Measurements from ENCODE around the gene YDJC.
A peak's percentile ranks its signal among the peaks of the same experiment; 100 is the strongest.

YDJC gene

DNA sequence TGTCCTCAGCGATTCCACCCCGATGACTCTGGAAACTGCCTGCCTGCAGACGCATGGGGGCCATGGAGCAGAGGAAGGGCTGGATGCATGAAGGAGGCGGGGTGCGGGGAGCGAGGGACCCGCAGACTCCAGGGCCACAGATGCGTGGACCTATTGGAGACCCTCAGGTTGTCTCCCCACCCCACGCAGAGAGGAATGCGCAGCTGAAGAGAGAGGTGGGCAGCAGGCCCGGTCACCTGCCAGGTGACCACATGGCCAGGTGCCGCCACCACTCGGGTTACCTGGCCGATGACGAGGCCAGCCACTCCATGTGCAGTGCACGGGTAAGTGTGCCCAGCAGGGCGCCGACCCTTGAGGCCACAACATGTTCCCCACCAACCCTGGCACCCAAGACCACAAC is 3.1 kb upstream of the YDJC start:
- TF ChIP-seq, protein P1, sequence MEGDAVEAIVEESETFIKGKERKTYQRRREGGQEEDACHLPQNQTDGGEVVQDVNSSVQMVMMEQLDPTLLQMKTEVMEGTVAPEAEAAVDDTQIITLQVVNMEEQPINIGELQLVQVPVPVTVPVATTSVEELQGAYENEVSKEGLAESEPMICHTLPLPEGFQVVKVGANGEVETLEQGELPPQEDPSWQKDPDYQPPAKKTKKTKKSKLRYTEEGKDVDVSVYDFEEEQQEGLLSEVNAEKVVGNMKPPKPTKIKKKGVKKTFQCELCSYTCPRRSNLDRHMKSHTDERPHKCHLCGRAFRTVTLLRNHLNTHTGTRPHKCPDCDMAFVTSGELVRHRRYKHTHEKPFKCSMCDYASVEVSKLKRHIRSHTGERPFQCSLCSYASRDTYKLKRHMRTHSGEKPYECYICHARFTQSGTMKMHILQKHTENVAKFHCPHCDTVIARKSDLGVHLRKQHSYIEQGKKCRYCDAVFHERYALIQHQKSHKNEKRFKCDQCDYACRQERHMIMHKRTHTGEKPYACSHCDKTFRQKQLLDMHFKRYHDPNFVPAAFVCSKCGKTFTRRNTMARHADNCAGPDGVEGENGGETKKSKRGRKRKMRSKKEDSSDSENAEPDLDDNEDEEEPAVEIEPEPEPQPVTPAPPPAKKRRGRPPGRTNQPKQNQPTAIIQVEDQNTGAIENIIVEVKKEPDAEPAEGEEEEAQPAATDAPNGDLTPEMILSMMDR (conservative IDR thresholded peaks at IDR 0.05) = no peak
- H3K27ac ChIP-seq = no peak overlapping the region

DNA sequence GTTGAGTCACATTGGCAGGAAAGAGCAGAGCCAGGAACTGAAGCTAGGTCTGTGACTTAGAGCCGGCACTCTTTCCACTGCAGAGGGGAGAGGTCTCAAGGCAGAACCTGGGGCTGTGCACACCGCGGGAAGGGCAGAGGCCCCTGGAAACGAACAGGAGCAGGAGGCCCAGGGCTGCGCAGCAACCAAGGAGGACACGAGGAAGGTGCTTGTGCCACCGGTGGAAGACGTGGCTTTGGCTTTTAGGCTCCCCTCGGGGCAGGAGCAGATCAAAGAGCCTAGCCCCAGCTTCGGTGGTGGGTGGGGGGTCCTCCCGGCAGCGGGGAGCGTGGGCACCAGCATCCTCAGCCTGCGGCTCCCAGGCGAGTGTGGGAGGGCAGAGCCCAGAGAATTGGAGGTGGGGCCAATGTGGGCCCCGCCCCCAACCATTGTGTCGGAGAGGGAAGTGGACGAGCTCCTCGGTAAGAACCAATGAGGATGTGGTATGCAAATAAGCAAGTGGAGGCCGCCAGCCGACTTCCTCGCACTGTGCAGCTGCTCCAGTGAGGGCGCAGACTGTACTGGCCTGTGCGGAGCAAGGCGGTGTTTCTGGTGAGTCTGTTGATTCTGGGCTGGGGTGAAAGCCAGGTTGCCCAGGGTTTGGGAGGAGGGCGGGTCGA is 2.5 kb upstream of the YDJC start, which contains the start of gene CCDC116:
Gene CCDC116, plus strand, starts transcription at position 524 of the 659 bp plus-strand sequence. CDS start 422 bp downstream, outside the sequence.
- H3K27ac ChIP-seq = no peak within 1 kb of the TSS
- TF ChIP-seq, protein P1 (conservative IDR thresholded peaks at IDR 0.05) = no peak

DNA sequence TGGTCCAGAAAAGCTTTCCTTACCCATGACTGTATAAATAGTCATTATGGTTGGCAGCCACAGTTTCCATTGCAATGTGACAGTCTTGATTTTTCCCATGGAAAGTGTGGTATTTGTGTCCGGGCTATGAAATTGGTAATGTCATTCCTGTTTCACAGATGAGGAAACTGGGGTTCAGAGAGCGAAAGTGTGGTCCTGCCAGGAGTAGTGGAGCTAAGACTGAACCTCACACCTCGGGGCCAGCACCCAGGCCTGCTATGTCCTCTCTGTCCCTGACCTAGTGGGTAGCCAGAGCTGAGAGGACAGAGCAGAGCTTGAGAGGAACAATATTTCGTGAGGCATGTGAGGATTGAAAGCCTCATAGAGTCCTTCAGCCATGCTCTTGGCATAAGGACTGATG is 1.2 kb upstream of the YDJC start:
- TF ChIP-seq, protein P1 (conservative IDR thresholded peaks at IDR 0.05) = no peak
- H3K27ac ChIP-seq = no peak overlapping the region

DNA sequence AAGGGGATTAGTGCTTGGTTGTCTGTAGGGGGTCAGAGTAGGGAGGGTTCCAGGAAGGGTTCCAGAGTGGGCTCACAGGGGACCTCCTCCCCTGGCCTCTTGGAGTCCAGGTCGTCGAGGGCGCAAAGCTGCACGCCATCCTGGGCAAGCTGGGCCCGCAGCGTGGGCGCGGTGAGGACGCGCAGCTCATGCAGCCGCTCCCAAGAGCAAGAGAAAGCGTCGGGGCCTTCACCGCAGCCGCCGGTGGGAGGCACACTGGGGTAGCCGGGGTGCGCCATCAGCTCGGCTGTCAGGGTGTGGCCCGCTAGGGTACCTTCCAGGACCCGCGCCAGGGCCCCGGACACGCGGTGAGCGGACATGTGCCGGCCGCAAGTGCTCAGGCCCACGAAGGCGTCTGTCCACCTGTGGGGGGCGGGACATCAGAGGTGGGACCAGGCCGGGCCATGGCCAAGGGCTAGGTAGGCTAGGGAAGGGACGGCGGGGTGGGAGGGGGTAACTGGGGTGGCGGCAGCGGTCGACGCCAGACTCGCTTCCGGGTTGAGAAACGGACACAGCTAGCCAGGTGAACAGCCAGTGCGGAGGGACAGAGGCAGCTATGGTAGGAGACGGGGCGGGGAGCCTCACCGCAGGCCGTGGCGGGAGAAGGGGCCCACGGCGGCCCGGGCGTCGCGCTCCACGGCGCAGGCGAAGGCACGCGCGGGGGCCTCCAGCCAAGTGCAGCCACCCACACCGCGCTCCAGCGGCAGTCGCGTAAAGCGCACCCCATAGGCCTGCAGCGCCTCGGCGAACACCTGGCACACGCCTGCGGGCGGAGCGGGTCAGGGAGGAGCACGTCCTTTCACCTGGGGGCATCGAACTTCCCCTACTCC is 1.2 kb downstream of the YDJC start:
- peak overlapping the region; percentile 95 for H3K27ac ChIP-seq
- TF ChIP-seq, protein P1 (conservative IDR thresholded peaks at IDR 0.05) = no peak

DNA sequence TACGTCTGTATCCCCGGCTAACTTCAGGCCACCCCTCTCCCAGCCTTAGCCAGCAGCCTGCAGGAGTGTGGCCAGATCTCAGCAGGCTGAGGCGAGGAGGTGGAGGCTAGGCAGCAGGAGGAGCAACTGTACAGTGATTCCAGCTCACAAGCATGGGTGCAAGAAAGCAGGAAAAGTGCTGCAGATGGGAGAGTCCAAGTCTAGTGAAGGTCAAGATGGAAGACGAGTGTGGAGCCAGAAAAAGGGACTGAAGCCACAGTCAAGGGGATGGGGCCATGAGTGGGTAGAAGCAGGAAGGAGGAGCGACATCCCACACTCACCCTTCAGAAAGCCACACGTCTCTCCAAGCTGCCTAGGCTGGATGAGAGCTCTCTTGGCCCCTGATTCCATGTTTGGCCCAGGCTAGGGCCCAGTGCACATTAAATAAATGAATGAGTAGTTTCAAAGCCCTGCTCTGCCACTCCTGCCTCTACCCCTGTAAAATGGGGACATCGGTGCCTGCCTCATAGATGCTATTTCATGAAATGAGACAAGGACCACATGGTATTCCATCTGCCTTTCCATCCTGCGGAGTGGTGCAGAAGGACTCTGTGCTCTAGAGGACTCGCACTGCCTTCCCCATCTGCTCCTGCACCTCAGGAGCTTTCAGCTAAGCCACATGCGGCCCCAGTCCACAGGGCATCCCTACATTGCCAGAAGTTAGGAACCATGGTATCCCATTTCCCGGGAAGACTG is 2.9 kb downstream of the YDJC start:
- TF ChIP-seq, protein P1 (conservative IDR thresholded peaks at IDR 0.05) = no peak
- H3K27ac ChIP-seq = peak overlapping the region; percentile 25

DNA sequence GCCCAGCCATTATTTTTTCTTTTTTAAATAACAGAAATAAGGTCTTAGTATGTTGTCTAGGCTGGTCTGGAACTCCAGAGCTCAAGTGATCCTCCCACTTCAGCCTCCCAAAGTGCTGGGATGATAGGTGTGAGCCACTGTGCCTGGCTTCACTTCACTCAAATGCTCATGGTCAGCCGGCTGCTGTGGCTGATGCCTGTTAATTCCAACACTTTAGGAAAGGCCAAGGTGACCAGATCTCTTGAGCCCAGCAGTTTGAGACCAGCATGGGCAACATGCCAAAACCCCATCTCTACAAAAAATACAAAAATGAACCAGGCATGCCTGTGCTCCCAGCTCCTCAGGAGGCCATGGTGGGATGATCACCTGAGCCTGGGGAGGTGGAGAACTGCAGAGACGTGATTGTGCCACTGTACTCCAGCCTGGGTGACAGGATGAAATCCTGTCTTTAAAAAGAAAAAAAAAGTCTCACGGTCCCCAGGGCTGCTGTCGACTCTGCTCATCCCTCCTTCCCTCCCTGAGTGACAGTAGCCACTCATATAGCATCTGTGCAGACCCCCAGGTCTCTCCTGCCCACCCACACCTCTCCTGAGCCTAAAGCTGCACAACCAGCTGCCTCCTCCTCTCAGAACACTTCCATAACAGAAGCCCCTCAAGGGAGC is 3.6 kb downstream of the YDJC start:
- peak overlapping the region; percentile 25 for H3K27ac ChIP-seq

More for the DNA sequence above, 3.6 kb downstream of the YDJC start:
- TF ChIP-seq, protein P1 (conservative IDR thresholded peaks at IDR 0.05) = no peak
